ENCODE data around the gene CLBA1.

Gene CLBA1

GRCh38 chr14:104974146-104974541 lies 11.4 kb upstream of the CLBA1 start:
- H3K9me3 ChIP-seq = no peaks in the 10 kb centered on the region
- peak; percentile 4 for DNase-seq
- peaks cover 10% of the 10 kb centered on the region for H3K4me1 ChIP-seq
- no peaks in the 10 kb centered on the region for H3K36me3 ChIP-seq
- H3K27me3 ChIP-seq = no peaks in the 10 kb centered on the region
- no peak overlapping the region for H3K4me3 ChIP-seq (ENCODE audit: low read depth, low read length)
- TF ChIP-seq, protein P1, sequence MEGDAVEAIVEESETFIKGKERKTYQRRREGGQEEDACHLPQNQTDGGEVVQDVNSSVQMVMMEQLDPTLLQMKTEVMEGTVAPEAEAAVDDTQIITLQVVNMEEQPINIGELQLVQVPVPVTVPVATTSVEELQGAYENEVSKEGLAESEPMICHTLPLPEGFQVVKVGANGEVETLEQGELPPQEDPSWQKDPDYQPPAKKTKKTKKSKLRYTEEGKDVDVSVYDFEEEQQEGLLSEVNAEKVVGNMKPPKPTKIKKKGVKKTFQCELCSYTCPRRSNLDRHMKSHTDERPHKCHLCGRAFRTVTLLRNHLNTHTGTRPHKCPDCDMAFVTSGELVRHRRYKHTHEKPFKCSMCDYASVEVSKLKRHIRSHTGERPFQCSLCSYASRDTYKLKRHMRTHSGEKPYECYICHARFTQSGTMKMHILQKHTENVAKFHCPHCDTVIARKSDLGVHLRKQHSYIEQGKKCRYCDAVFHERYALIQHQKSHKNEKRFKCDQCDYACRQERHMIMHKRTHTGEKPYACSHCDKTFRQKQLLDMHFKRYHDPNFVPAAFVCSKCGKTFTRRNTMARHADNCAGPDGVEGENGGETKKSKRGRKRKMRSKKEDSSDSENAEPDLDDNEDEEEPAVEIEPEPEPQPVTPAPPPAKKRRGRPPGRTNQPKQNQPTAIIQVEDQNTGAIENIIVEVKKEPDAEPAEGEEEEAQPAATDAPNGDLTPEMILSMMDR (IDR thresholded peaks at IDR 0.05; ENCODE audit: low read depth, low read length) = no peak

- Histone ChIP-seq H3K27me3 (no peaks in the 10 kb centered on the region), H3K9me3 (no peaks in the 10 kb centered on the region), H3K4me3 (ENCODE audit: low read depth, low read length) (no peak overlapping the region), H3K36me3 (no peaks in the 10 kb centered on the region), H3K4me1 (peaks cover 14% of the 10 kb centered on the region)
- peak; percentile 5 for DNase-seq
- TF ChIP-seq, protein P1 (IDR thresholded peaks at IDR 0.05; ENCODE audit: low read depth, low read length) = no peak
Observed at GRCh38 chr14:104974665-104975390, 10.8 kb upstream of the CLBA1 start.

- Histone ChIP-seq H3K27me3 (no peaks in the 10 kb centered on the region), H3K9me3 (no peaks in the 10 kb centered on the region), H3K36me3 (no peaks in the 10 kb centered on the region), H3K4me1 (peaks cover 19% of the 10 kb centered on the region), H3K4me3 (ENCODE audit: low read depth, low read length) (no peak overlapping the region)
- TF ChIP-seq, protein P1 (IDR thresholded peaks at IDR 0.05; ENCODE audit: low read depth, low read length) = peak; percentile 32; the same call in 1 of the 2 replicates
- DNase-seq = peak; percentile 51
Observed at GRCh38 chr14:104975481-104976197, 9.9 kb upstream of the CLBA1 start.

GRCh38 chr14:104976198-104977007 lies 9.2 kb upstream of the CLBA1 start:
- H3K4me3 ChIP-seq (ENCODE audit: low read depth, low read length) = no peak overlapping the region
- TF ChIP-seq, protein P1 (IDR thresholded peaks at IDR 0.05; ENCODE audit: low read depth, low read length) = peak; percentile 81
- DNase-seq = peak; percentile 89
- H3K4me1 ChIP-seq = peaks cover 19% of the 10 kb centered on the region
- no peaks in the 10 kb centered on the region for H3K9me3 ChIP-seq
- H3K27me3 ChIP-seq = no peaks in the 10 kb centered on the region
- no peaks in the 10 kb centered on the region for H3K36me3 ChIP-seq

DNA sequence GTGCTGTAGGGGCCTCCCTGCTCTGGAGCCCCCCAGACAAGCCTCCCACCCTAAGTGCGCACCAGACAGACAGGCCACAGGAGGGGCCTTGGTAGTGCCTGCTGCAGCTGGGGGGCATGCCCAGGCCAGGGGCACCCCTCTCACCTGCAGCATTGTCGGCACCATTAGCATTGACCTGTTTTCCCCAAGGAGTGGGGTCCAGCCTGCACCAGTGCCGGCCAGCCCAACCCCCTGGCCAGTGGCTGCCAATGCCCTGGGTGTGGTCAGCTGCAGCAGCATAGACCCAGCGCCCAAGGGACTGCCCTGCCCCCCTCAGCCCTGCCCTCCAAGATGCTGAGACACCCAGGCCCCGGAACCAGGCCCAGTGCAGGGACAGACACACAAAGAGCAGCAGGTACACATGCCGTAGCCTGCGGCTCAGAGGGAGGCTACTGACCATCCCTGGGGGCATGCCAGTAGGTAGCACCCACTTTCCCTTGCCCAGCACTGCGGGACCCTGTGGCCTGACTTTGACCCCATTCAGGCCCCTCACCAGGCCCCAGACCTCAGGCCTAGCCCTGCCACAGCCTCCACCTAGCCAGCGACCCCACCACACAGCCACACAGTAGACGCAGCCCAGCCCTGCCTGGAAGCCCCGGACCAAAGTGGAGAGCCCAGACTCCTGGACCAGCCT lies 8.4 kb upstream of the CLBA1 start:
- peak; percentile 14 for DNase-seq

More for the DNA sequence above, 8.4 kb upstream of the CLBA1 start:
- no peaks in the 10 kb centered on the region for H3K9me3 ChIP-seq
- H3K4me3 ChIP-seq (ENCODE audit: low read depth, low read length) = peak overlapping the region; percentile 48
- no peaks in the 10 kb centered on the region for H3K36me3 ChIP-seq
- H3K27me3 ChIP-seq = no peaks in the 10 kb centered on the region
- peaks cover 19% of the 10 kb centered on the region for H3K4me1 ChIP-seq
- TF ChIP-seq, protein P1 (IDR thresholded peaks at IDR 0.05; ENCODE audit: low read depth, low read length) = no peak
